ENCODE results near the gene ZNF189.

Gene ZNF189

DNA sequence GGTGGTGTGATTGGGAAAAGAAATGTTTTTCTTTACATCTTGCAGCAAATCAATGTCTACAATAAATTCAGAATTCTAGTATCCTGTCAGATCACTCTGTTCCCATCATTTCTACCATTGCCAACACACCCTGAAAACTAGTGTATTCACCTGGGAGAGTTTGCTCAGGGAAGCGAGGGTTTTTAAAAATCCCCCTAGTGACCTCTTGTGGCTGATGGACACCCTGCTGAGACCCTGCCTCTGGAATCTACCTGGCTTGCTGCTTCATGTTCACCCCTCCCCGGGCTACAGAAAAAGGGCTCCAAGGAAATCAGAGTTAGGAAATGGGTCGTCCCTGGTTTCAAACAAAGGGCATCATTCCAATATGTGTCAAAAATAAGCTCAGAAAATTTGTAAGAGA is 58.4 kb downstream of the ZNF189 start:
- Mint-ChIP-seq H3K27me3 (ENCODE audit: low read depth) (no peaks in the 10 kb centered on the region), H3K9me3 (peaks cover 8% of the 10 kb centered on the region), H3K4me1 (no peaks in the 10 kb centered on the region), H3K27ac (no peak overlapping the region), H3K4me3 (no peak overlapping the region), H3K36me3 (ENCODE audit: low read depth) (no peaks in the 10 kb centered on the region)
- no peak for TF ChIP-seq CTCF (IDR thresholded peaks at IDR 0.05; ENCODE audit: unreplicated experiment in 3 of 3)

DNA sequence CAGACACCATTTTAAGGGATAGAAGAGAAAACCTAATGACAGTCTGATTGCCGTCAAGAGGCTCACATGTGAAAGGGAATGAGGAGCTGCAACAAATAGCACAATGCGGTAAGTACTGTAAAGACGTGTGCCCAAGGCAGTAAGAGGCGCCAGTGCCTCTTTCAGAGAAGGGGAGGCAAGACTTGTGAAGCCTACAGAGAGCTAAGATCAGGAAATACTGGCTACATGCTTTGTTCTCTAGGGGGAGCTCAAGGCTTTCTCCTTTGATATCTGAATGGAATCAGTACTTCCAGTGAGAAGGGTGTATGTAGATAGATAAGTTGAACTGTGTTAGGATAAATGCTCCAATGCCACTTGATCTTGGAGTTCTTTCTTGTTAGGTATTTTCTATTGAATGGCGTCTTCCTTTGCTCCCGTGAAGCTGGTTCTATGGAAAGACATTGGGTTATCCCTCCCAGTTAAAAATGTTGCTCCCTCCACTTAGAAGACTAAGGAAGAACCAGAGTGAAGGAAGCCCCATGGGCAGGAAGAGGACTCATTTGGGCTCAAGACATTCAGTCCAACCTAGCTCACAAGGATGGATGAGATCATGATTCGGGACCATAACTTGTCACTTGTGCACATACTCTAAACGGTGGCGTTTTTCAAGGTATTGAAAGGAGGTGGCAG is 60.4 kb downstream of the ZNF189 start:
- Mint-ChIP-seq H3K9me3 (no peaks in the 10 kb centered on the region), H3K4me3 (no peak overlapping the region), H3K4me1 (peaks cover 10% of the 10 kb centered on the region), H3K27ac (no peak overlapping the region), H3K36me3 (ENCODE audit: low read depth) (no peaks in the 10 kb centered on the region), H3K27me3 (ENCODE audit: low read depth) (no peaks in the 10 kb centered on the region)
- peak; percentile 64 to 69 (median 67) for TF ChIP-seq CTCF (IDR thresholded peaks at IDR 0.05; ENCODE audit: unreplicated experiment in 3 of 3)
